ENCODE results near the gene FBXO31. TPM values are rescaled to one million over a fixed set of nuclear protein-coding genes. Genes with fewer than 3 reads are reported as not detected.

FBXO31 gene
- total and polyA plus RNA-seq, 2 of the 13 experiments (the other 11 are each of a cell fraction or from before 2014, with no cell fraction given) = 92.4 to 101 TPM

DNA sequence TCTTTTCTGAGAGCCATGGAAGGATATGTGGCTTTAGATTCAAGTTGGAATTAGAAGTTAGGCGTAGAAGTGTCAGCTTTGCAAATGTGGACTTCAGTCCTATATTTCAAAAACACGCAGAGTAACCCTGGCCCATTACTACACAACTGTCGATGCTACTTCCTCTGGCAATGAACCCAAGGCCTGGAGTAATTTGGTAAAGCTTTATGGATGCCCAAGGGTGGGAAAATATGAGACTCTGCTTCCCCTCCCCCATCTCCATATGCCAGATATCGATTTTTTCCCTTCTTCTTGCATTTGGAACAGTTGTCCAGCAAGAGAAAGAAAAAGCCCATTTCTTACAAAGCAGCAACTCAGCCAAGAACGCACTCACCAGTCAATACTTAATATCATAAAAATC lies 5.7 kb upstream of the FBXO31 start (continued):
- TF ChIP-seq ARID3A (IDR thresholded peaks at IDR 0.05; ENCODE audit: low read depth, low read length) (peak; percentile 76; the same call in 1 of the 2 replicates), TEAD3 (CRISPR knock-in tag; optimal IDR thresholded peaks at IDR 0.05; ENCODE audit: borderline replicate concordance) (peak; percentile 63), ZNF33B (CRISPR knock-in tag; IDR thresholded peaks at IDR 0.05) (no peak)
- TF ChIP-seq, protein P1, sequence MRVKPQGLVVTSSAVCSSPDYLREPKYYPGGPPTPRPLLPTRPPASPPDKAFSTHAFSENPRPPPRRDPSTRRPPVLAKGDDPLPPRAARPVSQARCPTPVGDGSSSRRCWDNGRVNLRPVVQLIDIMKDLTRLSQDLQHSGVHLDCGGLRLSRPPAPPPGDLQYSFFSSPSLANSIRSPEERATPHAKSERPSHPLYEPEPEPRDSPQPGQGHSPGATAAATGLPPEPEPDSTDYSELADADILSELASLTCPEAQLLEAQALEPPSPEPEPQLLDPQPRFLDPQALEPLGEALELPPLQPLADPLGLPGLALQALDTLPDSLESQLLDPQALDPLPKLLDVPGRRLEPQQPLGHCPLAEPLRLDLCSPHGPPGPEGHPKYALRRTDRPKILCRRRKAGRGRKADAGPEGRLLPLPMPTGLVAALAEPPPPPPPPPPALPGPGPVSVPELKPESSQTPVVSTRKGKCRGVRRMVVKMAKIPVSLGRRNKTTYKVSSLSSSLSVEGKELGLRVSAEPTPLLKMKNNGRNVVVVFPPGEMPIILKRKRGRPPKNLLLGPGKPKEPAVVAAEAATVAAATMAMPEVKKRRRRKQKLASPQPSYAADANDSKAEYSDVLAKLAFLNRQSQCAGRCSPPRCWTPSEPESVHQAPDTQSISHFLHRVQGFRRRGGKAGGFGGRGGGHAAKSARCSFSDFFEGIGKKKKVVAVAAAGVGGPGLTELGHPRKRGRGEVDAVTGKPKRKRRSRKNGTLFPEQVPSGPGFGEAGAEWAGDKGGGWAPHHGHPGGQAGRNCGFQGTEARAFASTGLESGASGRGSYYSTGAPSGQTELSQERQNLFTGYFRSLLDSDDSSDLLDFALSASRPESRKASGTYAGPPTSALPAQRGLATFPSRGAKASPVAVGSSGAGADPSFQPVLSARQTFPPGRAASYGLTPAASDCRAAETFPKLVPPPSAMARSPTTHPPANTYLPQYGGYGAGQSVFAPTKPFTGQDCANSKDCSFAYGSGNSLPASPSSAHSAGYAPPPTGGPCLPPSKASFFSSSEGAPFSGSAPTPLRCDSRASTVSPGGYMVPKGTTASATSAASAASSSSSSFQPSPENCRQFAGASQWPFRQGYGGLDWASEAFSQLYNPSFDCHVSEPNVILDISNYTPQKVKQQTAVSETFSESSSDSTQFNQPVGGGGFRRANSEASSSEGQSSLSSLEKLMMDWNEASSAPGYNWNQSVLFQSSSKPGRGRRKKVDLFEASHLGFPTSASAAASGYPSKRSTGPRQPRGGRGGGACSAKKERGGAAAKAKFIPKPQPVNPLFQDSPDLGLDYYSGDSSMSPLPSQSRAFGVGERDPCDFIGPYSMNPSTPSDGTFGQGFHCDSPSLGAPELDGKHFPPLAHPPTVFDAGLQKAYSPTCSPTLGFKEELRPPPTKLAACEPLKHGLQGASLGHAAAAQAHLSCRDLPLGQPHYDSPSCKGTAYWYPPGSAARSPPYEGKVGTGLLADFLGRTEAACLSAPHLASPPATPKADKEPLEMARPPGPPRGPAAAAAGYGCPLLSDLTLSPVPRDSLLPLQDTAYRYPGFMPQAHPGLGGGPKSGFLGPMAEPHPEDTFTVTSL (CRISPR knock-in tag; IDR thresholded peaks at IDR 0.05; ENCODE audit: borderline replicate concordance) = peak; percentile 36; the same call in 1 of the 2 replicates
- TF ChIP-seq, protein P2, sequence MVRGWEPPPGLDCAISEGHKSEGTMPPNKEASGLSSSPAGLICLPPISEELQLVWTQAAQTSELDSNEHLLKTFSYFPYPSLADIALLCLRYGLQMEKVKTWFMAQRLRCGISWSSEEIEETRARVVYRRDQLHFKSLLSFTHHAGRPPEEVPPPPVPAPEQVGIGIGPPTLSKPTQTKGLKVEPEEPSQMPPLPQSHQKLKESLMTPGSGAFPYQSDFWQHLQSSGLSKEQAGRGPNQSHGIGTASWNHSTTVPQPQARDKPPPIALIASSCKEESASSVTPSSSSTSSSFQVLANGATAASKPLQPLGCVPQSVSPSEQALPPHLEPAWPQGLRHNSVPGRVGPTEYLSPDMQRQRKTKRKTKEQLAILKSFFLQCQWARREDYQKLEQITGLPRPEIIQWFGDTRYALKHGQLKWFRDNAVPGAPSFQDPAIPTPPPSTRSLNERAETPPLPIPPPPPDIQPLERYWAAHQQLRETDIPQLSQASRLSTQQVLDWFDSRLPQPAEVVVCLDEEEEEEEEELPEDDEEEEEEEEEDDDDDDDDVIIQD (CRISPR knock-in tag; IDR thresholded peaks at IDR 0.05; ENCODE audit: low read depth) = no peak

All from HepG2 (cell line).